GM18909 (cell line): Measurements from ENCODE around the gene ACAA2.
A peak's percentile ranks its signal among the peaks of the same experiment; 100 is the strongest.
"Not testable (repeated sequence)": the region's sequence is repeated elsewhere in the genome, so short reads cannot be mapped to it uniquely, and the experiment has no call there.

Experiments used
- ATAC-seq: cut with Tn5 transposase; IDR thresholded peaks from one replicate; pipeline ENCODE4 v1.9.1; 2021; ENCODE audit warnings: mild to moderate bottlenecking; ENCODE audit not compliant: unreplicated experiment, poor library complexity

Gene ACAA2

GRCh38 chr18:49815927-49816326 is 2.6 kb upstream of the ACAA2 start:
- no peak for ATAC-seq

GRCh38 chr18:49814147-49814499 is 790 bp upstream of the ACAA2 start:
- ATAC-seq, result peak; percentile 25

GRCh38 chr18:49813069-49813318 is 339 bp downstream of the ACAA2 start:
- peak; percentile 31 for ATAC-seq

GRCh38 chr18:49812286-49813068 is 856 bp downstream of the ACAA2 start:
- ATAC-seq, result no peak

- ATAC-seq, result no peak
These were observed 2.0 kb downstream of the ACAA2 start for GRCh38 chr18:49811151-49811938.

GRCh38 chr18:49808553-49809191 is 4.7 kb downstream of the ACAA2 start:
- not testable (repeated sequence) for ATAC-seq

GRCh38 chr18:49804096-49804495 is 9.2 kb downstream of the ACAA2 start:
- no peak for ATAC-seq

- ATAC-seq, result no peak
These were observed 10.7 kb downstream of the ACAA2 start for GRCh38 chr18:49802623-49803022.

GRCh38 chr18:49800491-49800890 is 12.8 kb downstream of the ACAA2 start:
- ATAC-seq, result not testable (repeated sequence)

- not testable (repeated sequence) for ATAC-seq
These were observed 13.5 kb downstream of the ACAA2 start for GRCh38 chr18:49799806-49800205.

GRCh38 chr18:49798001-49798400 is 15.3 kb downstream of the ACAA2 start:
- ATAC-seq, result no peak

- no peak for ATAC-seq
These were observed 17.5 kb downstream of the ACAA2 start for GRCh38 chr18:49795612-49796552.

GRCh38 chr18:49794743-49795142 is 18.6 kb downstream of the ACAA2 start:
- no peak for ATAC-seq

- not testable (repeated sequence) for ATAC-seq
These were observed 23.7 kb downstream of the ACAA2 start for GRCh38 chr18:49789560-49790134.

- ATAC-seq, result peak; percentile 58
These were observed 24.9 kb downstream of the ACAA2 start for GRCh38 chr18:49788327-49788898.

- ATAC-seq, result no peak
These were observed 27.2 kb downstream of the ACAA2 start for GRCh38 chr18:49786019-49786720.

- no peak for ATAC-seq
These were observed 28.7 kb downstream of the ACAA2 start for GRCh38 chr18:49784427-49785185.

- not testable (repeated sequence) for ATAC-seq
These were observed 29.7 kb downstream of the ACAA2 start for GRCh38 chr18:49783631-49784030.
